H1 (cell line): ENCODE data around the gene KCNC3.

Experiments used
- CTCF ChIP-seq, 3 experiments: IDR thresholded peaks; 1 replicate in 2 of 3; 2 replicates in 1 of 3; pipeline versions ENCODE4 v1.5.1 to v1.6.1; 2011; ENCODE audit warnings: low read length in 3 of 3, mild to moderate bottlenecking in 3 of 3, inconsistent platforms in 2 of 3, low read depth in 1 of 3, moderate library complexity in 1 of 3; ENCODE audit not compliant: insufficient read depth in 1 of 3; ENCODE audit errors: control extremely low read depth in 1 of 3
- EZH2 ChIP-seq: fragments of 200-600 bp; sonication (generic); IDR thresholded peaks from 2 replicates; pipeline ENCODE4 v1.7.1; 2012; ENCODE audit warnings: low read depth, mild to moderate bottlenecking, moderate library complexity, low read length, inconsistent platforms; ENCODE audit not compliant: severe bottlenecking
- GABPA ChIP-seq: IDR thresholded peaks from 2 replicates; pipeline ENCODE4 v1.6.1; 2011; ENCODE audit warnings: mild to moderate bottlenecking, low read length, moderate library complexity, borderline replicate concordance; ENCODE audit not compliant: insufficient read depth
- JUND ChIP-seq: IDR thresholded peaks from 2 replicates; pipeline ENCODE4 v1.6.1; 2011; ENCODE audit warnings: mild to moderate bottlenecking, improper control_type of control experiment, low read length

- TF ChIP-seq CTCF (IDR thresholded peaks at IDR 0.05; ENCODE audit: control extremely low read depth in 1 of 3, insufficient read depth in 1 of 3, low read depth in 1 of 3, low read length in 3 of 3), result no peak
- no peak for TF ChIP-seq GABPA
- TF ChIP-seq JUND, result no peak
- TF ChIP-seq EZH2, result no peak
Observed at GRCh38 chr19:50300051-50300450, 29.1 kb downstream of the KCNC3 start.
